GF-D8 (cell line): ENCODE measurements around the gene THPO.

Experiments used
- DNase-seq: peaks from one replicate; lab custom pipeline; 2025; lab: John Stamatoyannopoulos, UW

THPO gene

GRCh38 chr3:184333700-184334099 lies 44.3 kb downstream of the THPO start:
- no peak for DNase-seq

GRCh38 chr3:184333190-184333589 lies 44.8 kb downstream of the THPO start:
- no peak for DNase-seq

- no peak for DNase-seq
Measured at GRCh38 chr3:184332370-184333090, 45.5 kb downstream of the THPO start.

GRCh38 chr3:184328516-184328915 lies 49.5 kb downstream of the THPO start:
- DNase-seq: no peak

- DNase-seq: no peak
Measured at GRCh38 chr3:184327171-184327570, 50.8 kb downstream of the THPO start.

- no peak for DNase-seq
Measured at GRCh38 chr3:184325715-184326369, 52.2 kb downstream of the THPO start.

GRCh38 chr3:184325269-184325668 lies 52.7 kb downstream of the THPO start:
- no peak for DNase-seq

GRCh38 chr3:184323696-184324095 lies 54.3 kb downstream of the THPO start:
- no peak for DNase-seq

GRCh38 chr3:184322731-184323487 lies 55.1 kb downstream of the THPO start:
- no peak for DNase-seq
